ENCODE data around the gene SMARCA2. TPM values are rescaled to one million over a fixed set of nuclear protein-coding genes. Genes with fewer than 3 reads are reported as not detected.

Gene SMARCA2
- total RNA-seq, 2 donors from 2014 or later = 244 to 296 TPM

DNA sequence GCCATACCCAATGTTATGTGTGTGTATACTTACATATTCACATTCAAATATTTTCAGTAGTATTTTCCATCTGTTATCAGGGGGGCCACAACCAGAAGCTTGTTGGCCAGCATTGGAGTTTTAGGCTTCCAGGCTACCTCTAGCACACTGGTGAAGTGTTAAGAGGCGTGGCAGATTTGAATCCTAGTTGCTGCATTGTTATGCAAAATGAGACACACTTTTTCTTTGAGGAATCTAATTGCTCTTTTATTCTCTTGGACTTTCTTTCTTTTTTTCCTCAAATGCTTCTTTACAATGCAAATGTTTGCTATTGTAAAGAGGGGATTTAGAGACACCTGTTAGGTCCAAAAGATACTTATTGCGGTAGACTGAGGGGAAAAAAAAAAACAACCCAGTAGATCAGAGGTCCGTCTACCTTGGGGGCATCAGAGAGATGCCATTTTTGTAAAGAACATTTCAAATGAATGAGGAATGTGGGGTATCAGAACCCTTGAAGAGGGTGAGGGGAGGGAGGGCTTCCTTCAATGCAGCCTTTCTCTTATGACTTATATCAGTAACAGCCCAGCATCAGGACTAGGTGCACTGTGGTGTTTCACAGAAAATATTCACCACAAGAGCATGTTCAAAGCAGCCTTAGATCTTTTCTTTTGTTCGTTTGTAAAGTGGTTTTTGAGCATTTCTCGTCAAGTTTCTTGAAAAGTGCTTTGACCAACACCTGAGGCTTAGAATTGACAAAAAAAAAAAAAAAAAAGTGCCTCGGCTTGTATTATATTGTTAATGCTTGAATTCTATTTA lies 3.8 kb downstream of the SMARCA2 start:
- no peaks in the 10 kb centered on the region for H3K9me3 ChIP-seq (ENCODE audit: control insufficient read depth, low read length, poor library complexity, severe bottlenecking)
- Mint-ChIP-seq H3K27me3 (no peaks in the 10 kb centered on the region), H3K4me1 (peaks cover 45% of the 10 kb centered on the region), H3K27ac (peak overlapping the region; percentile 94), H3K36me3 (ENCODE audit: low read depth) (peaks cover 3% of the 10 kb centered on the region), H3K4me3 (peak overlapping the region; percentile 95)
- ATAC-seq (no peak), DNase-seq (no peak)

DNA sequence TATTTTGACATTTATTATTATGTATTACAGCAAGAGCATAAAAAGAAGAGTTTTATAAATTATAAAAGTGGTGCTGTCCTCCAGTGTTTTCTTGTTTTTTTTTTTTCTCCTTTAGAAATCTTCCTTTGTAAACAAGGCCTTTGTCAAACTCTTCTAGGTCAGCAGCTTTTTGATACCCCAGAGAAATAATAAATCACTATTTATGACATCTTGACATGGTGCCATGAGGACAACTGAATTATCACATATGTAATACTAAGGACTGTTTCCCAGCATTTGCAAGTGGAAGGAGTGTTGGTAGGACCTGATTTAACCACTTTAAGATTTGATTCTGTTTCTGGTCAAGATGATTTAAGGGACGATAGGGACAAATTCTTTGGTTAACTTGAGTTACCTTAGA lies 4.6 kb downstream of the SMARCA2 start:
- no peaks in the 10 kb centered on the region for H3K9me3 ChIP-seq (ENCODE audit: control insufficient read depth, low read length, poor library complexity, severe bottlenecking)
- no peak for DNase-seq
- Mint-ChIP-seq H3K27ac (peak overlapping the region; percentile 94), H3K27me3 (no peaks in the 10 kb centered on the region), H3K4me3 (peak overlapping the region; percentile 9), H3K4me1 (peaks cover 53% of the 10 kb centered on the region), H3K36me3 (ENCODE audit: low read depth) (peaks cover 3% of the 10 kb centered on the region)
- no peak for ATAC-seq

DNA sequence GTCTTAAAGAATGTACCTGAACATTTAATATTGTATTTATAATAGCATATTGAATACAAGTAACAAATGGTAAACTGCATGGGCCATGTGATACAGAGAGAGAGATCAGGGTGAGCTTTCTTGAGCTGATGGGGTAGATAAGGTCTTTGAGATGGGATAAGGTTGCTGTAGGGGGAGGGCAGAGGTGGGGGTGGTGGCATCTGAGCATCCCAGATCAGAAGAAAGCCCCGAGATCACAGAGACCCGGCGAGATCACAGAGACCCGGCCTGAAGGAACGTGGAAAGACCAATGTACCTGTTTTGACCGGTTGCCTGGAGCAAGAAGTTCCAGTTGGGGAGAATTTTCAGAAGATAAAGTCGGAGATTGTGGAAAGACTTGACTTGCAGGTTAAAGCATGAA lies 6.6 kb downstream of the SMARCA2 start:
- peaks cover 69% of the 10 kb centered on the region for H3K4me1 Mint-ChIP-seq
- H3K27ac Mint-ChIP-seq = peak overlapping the region; percentile 94
- peak overlapping the region; percentile 71 for H3K4me3 Mint-ChIP-seq
- no peaks in the 10 kb centered on the region for H3K27me3 Mint-ChIP-seq
- no peaks in the 10 kb centered on the region for H3K9me3 ChIP-seq (ENCODE audit: control insufficient read depth, low read length, poor library complexity, severe bottlenecking)
- no peak for DNase-seq
- H3K36me3 Mint-ChIP-seq (ENCODE audit: low read depth) = peaks cover 3% of the 10 kb centered on the region
- no peak for ATAC-seq

DNA sequence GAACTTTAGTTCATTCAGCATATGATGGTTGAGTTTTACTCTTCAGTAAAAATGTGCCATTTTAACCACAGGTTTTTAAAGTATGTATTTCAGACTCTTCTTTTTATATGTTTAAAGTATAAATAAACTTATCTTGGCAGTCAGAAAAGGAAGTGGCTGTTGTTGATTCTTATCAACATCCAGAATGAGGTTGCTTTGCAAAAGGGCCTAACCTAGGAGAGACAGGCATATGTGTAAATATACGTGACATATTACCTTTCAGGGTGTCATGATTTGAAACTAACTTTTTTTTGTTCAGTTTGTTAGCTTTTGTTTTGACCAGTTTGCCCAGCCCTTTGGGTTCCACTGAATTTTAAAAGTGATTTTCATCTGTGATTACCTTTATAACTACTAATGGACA lies 7.4 kb downstream of the SMARCA2 start:
- H3K36me3 Mint-ChIP-seq (ENCODE audit: low read depth) = no peaks in the 10 kb centered on the region
- H3K27ac Mint-ChIP-seq = peak overlapping the region; percentile 94
- no peaks in the 10 kb centered on the region for H3K27me3 Mint-ChIP-seq
- no peaks in the 10 kb centered on the region for H3K9me3 ChIP-seq (ENCODE audit: control insufficient read depth, low read length, poor library complexity, severe bottlenecking)
- no peak for DNase-seq
- ATAC-seq = peak; percentile 62
- peaks cover 70% of the 10 kb centered on the region for H3K4me1 Mint-ChIP-seq
- peak overlapping the region; percentile 71 for H3K4me3 Mint-ChIP-seq

DNA sequence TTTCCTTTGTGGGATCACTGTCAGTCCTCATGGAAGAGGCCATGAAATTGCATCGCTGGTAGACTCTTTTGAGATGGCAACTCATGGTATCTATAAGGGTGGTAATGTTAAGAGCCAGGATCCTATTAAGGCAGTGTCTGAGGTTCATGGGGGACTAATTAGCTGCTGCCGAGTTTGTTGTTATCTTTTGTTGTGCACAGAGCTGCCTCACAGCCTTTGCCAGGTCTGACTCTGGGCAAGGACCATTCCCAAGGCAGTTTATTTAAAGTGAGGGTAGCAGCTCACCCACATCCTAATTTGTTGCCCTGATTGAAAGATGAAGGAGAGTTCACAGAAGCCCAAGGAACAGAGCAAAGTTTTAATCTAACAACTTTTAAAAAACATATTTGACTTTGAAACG lies 7.9 kb downstream of the SMARCA2 start:
- H3K27me3 Mint-ChIP-seq = no peaks in the 10 kb centered on the region
- no peaks in the 10 kb centered on the region for H3K9me3 ChIP-seq (ENCODE audit: control insufficient read depth, low read length, poor library complexity, severe bottlenecking)
- no peak for ATAC-seq
- no peaks in the 10 kb centered on the region for H3K36me3 Mint-ChIP-seq (ENCODE audit: low read depth)
- no peak for DNase-seq
- H3K4me3 Mint-ChIP-seq = peak overlapping the region; percentile 71
- peak overlapping the region; percentile 94 for H3K27ac Mint-ChIP-seq
- peaks cover 68% of the 10 kb centered on the region for H3K4me1 Mint-ChIP-seq

DNA sequence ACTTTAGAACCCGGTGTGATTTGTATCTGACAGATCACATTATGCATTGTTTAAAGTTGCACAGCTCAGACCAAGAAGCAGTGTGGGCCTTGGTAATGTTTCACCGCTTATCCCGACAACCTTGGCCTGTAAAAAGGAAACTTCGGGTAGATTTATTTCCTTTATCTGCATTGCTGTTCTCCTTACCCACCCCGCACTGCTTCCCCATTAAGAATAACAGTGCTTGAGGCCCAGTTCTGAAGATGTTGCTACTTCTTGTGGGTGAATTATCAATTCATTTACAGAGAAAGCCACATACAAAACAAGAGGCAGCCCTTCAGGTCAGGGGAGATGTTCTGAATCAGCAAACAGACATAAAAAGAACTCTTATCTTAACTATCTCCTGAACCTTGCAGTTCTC lies 8.4 kb downstream of the SMARCA2 start:
- H3K27ac Mint-ChIP-seq = peak overlapping the region; percentile 94
- H3K4me1 Mint-ChIP-seq = peaks cover 70% of the 10 kb centered on the region
- ATAC-seq (no peak), DNase-seq (no peak)
- H3K9me3 ChIP-seq (ENCODE audit: control insufficient read depth, low read length, poor library complexity, severe bottlenecking) = no peaks in the 10 kb centered on the region
- H3K27me3 Mint-ChIP-seq = no peaks in the 10 kb centered on the region
- H3K36me3 Mint-ChIP-seq (ENCODE audit: low read depth) = peaks cover 3% of the 10 kb centered on the region
- H3K4me3 Mint-ChIP-seq = peak overlapping the region; percentile 71

DNA sequence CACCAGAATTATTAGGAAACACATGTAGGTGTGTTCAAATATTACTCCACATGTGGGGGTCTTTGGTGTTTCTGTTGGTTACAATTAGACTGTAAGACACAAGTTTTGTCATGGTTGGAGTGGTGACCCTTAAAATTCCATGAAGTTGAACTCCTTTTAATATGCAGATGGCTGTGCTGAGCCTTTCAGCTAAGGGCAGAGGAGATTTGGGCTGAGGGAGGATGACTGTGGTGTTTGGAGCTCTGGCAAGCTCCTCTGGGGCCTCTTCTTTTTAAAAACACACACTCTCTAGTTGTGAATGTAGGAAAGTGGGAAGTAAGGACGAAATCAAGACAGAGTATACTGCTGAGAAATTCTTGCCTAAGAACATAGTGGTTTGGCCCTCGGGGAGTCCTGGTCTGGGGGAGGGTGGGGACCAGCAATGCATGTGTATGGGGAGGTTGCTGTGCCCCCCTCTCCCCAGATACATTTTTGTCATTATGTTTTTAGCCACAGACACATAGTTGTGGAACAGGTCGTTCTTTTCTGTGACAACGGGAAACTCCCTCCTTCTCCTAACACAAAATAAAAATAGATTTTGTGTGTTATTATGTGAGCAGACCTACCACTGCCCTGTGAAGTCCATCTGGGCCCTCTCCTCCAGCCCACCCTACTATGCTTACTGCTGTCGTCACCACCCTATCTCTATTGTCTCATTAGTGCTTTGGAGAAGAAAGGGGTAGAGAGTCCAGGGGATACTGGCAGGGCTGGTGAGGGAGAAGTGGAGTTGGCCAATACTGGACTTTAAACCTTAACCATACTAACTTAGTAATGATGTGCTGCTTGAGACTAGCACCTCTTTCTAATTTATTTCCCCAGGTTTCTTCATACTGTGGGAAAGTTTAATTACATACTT lies 10.0 kb downstream of the SMARCA2 start:
- no peaks in the 10 kb centered on the region for H3K27me3 Mint-ChIP-seq
- H3K4me1 Mint-ChIP-seq = peaks cover 76% of the 10 kb centered on the region
- peak overlapping the region; percentile 31 for H3K4me3 Mint-ChIP-seq
- no peak for ATAC-seq
- peaks cover 7% of the 10 kb centered on the region for H3K36me3 Mint-ChIP-seq (ENCODE audit: low read depth)
- DNase-seq = no peak
- peak overlapping the region; percentile 94 for H3K27ac Mint-ChIP-seq
- no peaks in the 10 kb centered on the region for H3K9me3 ChIP-seq (ENCODE audit: control insufficient read depth, low read length, poor library complexity, severe bottlenecking)

DNA sequence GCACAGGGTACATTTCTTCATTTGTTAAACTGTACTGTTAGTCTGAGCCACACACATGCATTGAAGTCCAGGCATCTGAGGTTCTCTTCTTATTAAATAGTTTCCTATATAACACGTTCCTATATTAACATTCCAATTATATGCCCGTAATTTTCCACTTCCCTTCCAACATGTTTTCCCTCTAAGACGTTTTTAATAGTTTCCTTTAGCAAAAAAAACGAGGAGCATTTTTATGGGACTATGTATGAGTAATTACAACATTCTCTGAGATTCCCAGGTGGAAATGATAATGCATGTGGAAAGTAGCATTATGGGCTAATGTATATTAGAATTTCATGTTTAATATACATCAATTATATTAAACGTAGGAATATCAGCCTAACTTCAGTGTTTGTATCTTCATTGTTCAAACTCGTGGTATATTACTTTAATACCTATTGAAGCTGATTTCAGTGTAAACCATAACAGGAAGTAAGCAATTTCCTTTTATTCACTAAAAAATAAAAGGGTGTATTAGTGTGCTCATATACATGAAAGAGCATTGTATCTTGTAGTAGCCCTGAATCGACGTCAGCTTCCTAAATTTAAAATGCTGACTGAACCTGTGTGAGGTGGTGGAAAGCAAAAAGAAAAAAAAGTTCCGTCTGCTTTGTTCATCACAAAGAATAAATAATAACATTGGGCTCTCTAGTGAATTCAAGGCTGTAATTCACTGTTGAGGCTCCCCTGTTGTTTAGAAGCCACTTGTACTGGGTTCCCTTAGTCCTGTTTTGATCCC lies 11.3 kb downstream of the SMARCA2 start:
- H3K27ac Mint-ChIP-seq = peak overlapping the region; percentile 94
- H3K36me3 Mint-ChIP-seq (ENCODE audit: low read depth) = peaks cover 10% of the 10 kb centered on the region
- peak overlapping the region; percentile 45 for H3K4me3 Mint-ChIP-seq
- peaks cover 82% of the 10 kb centered on the region for H3K4me1 Mint-ChIP-seq
- ATAC-seq = peak; percentile 76
- DNase-seq = no peak
- no peaks in the 10 kb centered on the region for H3K9me3 ChIP-seq (ENCODE audit: control insufficient read depth, low read length, poor library complexity, severe bottlenecking)
- H3K27me3 Mint-ChIP-seq = no peaks in the 10 kb centered on the region

DNA sequence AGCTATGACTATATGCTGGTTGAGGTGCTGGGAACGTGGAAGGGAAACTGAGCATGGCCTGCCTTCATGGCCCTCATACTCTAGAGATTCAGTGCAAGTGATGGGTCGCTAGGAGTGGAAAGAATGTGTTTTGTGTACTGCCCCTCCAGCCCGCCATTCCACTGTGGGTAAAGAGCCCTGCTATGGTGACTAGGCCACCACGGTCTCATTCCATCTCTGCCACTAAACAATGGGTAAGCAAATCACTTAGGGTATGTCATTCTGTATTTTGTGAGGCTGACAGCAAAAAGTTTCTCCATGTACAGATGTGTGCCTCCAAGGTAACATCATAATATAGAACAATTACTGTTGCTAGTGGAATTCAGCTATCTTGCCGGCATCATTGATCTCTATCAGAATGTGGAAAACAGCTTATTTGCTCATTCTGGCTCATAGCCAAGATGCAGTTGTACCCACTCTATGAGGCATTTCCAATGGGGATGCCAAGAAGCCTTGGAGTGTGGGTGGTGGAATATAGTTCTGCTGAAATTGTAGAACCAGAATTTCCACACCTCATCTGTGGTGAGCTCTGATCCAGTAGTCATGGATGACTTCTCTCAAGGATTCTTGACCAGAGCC lies 12.5 kb downstream of the SMARCA2 start:
- H3K9me3 ChIP-seq (ENCODE audit: control insufficient read depth, low read length, poor library complexity, severe bottlenecking) = no peaks in the 10 kb centered on the region
- H3K4me3 Mint-ChIP-seq = peak overlapping the region; percentile 66
- ATAC-seq = no peak

DNA sequence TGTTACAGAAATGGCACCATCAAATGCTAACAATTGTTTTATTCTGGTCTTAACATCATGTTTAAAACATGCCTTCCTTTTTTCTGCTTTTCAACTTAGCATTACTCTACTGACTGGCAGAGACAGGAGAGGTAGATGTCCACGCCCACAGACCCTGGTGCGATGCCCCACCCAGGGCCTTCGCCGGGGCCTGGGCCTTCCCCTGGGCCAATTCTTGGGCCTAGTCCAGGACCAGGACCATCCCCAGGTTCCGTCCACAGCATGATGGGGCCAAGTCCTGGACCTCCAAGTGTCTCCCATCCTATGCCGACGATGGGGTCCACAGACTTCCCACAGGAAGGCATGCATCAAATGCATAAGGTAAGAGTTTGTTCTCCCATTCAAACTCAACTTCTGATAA lies 13.7 kb downstream of the SMARCA2 start:
- H3K9me3 ChIP-seq (ENCODE audit: control insufficient read depth, low read length, poor library complexity, severe bottlenecking) = no peaks in the 10 kb centered on the region
- no peak for DNase-seq
- Mint-ChIP-seq H3K4me1 (peaks cover 69% of the 10 kb centered on the region), H3K27me3 (no peaks in the 10 kb centered on the region), H3K4me3 (no peak overlapping the region), H3K36me3 (ENCODE audit: low read depth) (peaks cover 19% of the 10 kb centered on the region), H3K27ac (peak overlapping the region; percentile 94)
- ATAC-seq = no peak

More for the DNA sequence above, 12.5 kb downstream of the SMARCA2 start:
- Mint-ChIP-seq H3K4me1 (peaks cover 80% of the 10 kb centered on the region), H3K27ac (peak overlapping the region; percentile 94), H3K27me3 (no peaks in the 10 kb centered on the region), H3K36me3 (ENCODE audit: low read depth) (peaks cover 19% of the 10 kb centered on the region)
- DNase-seq = no peak

DNA sequence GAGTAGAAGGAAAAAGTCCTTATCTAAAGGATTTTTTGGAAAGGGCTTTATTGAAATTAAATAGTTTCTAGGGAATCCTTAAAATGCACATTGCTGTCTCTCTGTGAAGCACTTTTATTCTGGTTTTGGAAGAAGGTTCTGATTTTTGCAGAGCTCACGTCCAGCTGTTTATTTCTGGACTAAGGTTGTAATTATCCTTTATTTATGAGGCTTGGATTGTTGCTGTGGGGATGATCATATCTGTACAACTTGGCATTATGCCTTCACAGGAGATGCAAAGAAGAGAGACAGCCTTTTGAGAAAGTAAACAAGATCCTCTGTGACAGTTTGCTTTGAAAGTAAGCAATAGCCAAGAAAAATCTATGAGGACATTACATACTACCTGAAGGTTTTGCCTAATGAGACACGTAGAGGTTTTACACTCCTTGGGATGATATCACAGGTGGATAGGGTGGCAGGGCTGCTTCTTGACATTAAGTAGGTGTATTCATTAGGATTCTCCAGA lies 14.6 kb downstream of the SMARCA2 start:
- DNase-seq (no peak), ATAC-seq (no peak)
- Mint-ChIP-seq H3K4me3 (no peak overlapping the region), H3K27me3 (no peaks in the 10 kb centered on the region), H3K4me1 (peaks cover 61% of the 10 kb centered on the region), H3K27ac (peak overlapping the region; percentile 94), H3K36me3 (ENCODE audit: low read depth) (peaks cover 21% of the 10 kb centered on the region)
- no peaks in the 10 kb centered on the region for H3K9me3 ChIP-seq (ENCODE audit: control insufficient read depth, low read length, poor library complexity, severe bottlenecking)

DNA sequence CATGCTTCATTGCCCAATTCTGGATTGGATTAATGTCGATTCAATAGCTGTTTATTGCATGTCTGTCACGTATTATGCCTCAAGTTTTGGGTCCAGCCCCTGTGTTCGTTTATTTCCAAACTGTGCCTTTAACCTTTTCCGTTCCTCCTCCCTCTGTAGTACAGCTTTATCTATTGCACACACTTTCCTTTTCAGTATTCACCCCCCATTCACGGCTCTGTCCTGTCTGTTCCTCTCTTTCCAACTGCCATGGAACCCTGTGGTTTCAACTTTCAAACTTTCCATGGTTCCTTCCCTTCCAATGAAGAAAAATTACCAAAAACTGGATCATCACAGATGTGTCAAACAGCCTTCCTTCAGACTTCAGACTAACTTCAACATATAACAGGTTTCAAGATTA lies 17.1 kb downstream of the SMARCA2 start:
- Mint-ChIP-seq H3K4me1 (peaks cover 51% of the 10 kb centered on the region), H3K36me3 (ENCODE audit: low read depth) (peaks cover 23% of the 10 kb centered on the region), H3K4me3 (peak overlapping the region; percentile 36), H3K27ac (peak overlapping the region; percentile 81), H3K27me3 (no peaks in the 10 kb centered on the region)
- DNase-seq = no peak
- no peaks in the 10 kb centered on the region for H3K9me3 ChIP-seq (ENCODE audit: control insufficient read depth, low read length, poor library complexity, severe bottlenecking)
- no peak for ATAC-seq

All from T-helper 17 cell (primary cell).